HS-5 (cell line): ENCODE measurements around the gene MOSMO.
"Not testable (repeated sequence)": the region's sequence is repeated elsewhere in the genome, so short reads cannot be mapped to it uniquely, and the experiment has no call there.

ENCODE experiments used
- DNase-seq: peaks from one replicate; pipeline ENCODE4 v3.0.0-alpha.2; 2012; ENCODE audit warnings: low read depth

MOSMO gene

DNA sequence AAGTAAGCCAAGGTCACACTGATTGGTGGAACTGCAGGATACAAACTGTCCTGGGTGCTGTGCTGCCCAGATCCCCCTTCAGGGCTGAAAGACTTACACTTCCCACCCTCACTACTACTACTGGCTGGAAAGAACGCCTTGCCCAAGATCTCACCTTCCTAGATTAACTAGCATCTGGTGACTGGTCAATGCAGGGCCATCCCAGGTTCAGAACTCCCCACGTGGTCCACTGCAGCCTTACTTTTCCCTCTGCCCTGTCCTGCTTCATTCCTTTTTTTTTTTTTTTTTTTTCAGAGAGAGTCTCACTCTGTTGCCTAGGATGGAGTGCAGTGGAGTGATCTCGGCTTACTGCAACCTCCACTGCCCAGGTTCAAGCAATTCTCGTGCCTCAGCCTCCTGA lies 4.7 kb upstream of the MOSMO start:
- DNase-seq: no peak

DNA sequence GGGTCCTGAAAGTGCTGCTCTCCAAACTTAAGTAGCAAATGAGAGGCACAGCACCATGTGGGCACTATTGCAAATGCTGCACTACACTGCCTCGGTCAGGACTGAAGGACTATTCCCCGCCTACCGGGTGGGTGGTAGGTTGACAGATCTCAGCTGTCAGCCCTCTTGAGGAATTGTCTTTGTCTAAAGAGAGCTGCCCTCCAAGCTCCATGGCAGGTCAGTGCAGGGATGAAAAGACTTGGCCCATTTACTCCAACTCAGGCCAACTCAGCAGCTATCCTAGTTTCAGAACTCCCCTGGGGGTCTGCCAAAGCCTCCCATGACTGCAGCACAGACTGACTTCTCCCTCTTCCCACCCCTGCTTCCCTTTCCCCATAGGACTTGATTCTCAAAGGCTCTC lies 3.6 kb upstream of the MOSMO start:
- no peak for DNase-seq

- DNase-seq: no peak
Observed at GRCh38 chr16:22005746-22006145, 2.2 kb upstream of the MOSMO start.

DNA sequence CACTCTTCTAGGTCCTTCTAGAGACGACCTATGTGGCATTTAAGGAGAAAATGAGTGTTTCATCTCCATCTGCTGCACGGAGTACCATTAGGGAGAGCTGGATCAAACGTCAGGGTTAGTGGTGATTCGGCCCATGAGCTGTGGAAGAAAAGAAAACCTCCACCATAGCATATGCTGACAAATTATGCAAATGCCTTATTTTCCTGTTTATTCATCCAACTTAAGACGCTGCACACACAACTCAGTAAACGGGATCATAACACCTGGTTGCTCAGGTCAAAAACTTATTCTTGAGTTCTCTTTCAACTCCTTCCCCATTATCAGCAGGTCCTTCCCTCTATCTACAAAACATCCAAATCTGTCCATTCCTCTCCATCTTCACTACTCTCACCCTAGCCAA lies 1.3 kb upstream of the MOSMO start:
- no peak for DNase-seq

DNA sequence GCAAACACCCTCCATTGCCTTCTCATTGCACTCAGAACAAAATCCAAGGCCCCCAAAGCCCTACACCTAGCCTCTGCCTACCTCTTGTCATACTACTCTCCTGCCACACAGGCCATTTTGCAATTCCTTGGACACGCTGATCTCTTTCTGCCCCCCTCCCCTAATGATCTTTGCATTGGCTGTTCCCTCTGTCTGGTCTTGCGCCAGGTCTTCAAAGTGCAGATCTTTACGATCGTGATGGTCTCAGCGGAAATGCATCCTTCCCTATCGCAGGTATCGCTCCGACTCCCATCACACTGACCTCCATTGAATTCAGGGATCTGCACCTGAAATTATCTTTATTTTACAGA lies 777 bp upstream of the MOSMO start:
- DNase-seq: no peak

DNA sequence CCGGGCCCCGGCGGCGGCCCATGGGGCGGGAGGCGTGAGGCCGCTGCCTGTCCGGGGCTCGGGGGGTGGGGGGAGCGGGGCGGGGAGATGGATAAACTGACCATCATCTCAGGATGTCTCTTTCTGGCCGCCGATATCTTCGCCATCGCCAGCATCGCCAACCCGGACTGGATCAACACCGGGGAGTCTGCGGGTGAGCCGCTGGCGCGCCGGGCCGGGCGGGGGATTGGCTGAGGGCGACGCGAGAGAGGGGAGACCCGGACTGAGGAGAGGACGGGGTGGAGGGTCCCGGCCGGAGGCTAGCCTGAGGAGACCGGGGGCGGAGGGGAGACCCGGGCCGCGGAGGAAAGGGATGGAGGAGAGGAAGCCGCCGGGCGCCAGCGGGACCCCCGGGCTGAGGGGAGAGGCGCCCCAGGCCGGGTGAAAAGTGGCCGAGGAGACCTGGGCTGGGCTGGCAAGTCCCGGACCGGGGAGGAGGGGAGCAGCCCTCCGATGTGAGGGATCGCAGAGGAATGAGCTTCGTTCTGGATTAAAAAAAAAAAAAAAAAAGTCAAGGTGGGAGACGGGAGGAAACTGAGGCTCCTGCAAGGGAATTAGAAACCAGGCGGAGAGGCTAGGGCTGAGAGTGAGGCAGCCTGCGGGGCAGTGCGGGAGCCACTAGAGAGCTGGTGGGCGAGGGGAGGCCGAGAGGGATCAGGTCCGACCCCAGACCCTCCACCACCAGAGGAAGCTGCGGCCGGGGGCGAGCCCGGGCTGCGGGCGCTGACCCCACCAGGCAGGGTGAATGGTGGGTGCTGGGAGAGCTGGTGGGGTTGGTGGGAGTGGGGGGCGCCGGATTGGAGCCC lies 526 bp downstream of the MOSMO start:
- no peak for DNase-seq

GRCh38 chr16:22010902-22011301 lies 3.0 kb downstream of the MOSMO start:
- DNase-seq: no peak

DNA sequence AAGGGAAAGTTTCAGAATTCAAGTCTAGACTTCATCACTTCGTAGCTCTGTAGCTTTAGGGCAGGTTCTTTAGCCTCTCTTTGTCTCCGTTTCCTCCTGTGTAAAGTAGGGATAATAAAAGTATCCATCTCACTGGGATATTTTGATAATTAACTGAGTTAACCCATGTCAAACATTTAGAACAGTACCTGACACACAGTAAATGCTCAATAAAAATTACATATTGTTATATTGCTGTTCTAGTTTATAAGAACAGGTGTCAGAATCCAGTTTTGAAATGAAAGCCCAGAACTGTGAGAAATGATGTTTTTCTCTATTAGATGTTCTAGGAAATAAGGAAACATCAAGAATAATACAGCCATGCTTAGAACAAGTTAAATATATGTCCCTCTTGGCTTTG lies 4.3 kb downstream of the MOSMO start:
- DNase-seq: no peak

DNA sequence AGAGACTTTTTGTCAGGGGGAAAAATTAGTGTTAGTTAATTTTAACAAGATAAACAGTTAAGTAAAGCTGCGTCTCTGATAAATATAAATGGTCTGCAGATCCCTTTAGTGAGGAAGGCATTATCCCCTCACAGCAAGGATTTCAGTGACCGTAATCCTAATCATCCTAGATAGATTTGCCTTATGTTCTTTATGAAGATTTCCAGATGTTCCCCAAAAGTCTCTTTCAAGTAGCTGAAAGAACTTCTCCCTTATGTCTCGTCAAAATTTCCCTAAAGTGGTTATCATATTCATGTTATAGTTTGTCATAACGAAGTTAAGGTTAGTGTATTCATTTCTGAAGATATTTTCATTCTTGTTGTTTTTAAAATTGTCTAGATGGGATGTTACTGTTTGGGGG lies 5.6 kb downstream of the MOSMO start:
- DNase-seq: no peak

- DNase-seq: no peak
Observed at GRCh38 chr16:22014271-22014873, 6.5 kb downstream of the MOSMO start.

DNA sequence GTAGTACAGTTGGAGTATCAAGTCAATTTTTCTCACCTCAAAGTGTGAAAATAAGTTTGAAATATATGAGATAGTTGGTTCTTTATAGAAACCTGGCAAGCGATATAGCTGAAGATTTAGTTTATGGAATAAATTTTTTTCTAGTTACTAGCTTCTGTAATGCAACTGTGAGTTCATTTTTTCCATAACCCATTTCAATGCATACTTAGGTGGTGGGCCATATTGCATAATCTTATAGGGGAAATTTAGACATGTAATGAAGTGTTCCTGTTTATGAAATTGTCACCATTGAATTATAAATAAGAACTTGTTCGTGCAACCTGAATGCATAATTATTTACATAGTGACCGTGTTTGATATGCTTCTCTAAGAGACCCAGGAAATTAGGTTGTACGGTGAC lies 9.0 kb downstream of the MOSMO start:
- no peak for DNase-seq

DNA sequence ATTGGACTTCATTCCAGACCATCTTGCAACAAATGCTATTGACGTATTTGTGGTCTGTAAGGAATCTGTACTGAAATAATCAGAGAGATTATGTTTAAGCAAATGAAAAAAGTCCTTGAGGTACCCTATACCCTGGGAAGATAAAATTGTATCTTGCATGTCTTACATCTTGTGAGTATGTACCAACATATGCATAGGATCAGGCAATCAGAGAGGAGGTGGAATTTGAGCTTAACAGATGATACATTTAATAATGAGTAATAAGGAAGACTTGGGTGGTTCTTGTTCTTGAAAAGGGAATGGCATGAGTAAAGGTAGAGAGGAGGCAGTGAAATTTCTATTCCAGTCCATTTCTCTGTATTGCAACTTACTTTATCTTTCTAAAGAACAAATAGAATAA lies 10.6 kb downstream of the MOSMO start:
- no peak for DNase-seq

DNA sequence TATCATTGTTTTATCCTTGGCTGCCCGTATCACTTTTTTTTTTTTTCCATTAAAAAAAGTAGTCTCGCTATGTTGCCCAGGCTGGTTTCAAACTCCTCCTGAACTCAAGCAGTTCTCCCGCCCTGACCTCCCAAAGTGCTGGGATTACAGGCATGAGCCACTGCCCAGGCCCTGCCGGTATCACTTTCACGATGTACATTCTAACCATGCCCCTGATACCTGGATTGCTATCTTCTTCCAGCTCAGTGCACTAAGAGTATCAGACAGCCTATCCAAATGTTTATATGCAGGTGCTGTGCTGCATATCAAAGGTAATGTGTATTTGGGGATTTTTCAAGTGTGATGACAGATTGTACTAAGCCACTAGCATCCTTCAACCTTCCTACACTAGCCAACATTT lies 14.2 kb downstream of the MOSMO start:
- DNase-seq: no peak

- DNase-seq: no peak
Observed at GRCh38 chr16:22023505-22023904, 15.6 kb downstream of the MOSMO start.

- not testable (repeated sequence) for DNase-seq
Observed at GRCh38 chr16:22024785-22025184, 16.9 kb downstream of the MOSMO start.

DNA sequence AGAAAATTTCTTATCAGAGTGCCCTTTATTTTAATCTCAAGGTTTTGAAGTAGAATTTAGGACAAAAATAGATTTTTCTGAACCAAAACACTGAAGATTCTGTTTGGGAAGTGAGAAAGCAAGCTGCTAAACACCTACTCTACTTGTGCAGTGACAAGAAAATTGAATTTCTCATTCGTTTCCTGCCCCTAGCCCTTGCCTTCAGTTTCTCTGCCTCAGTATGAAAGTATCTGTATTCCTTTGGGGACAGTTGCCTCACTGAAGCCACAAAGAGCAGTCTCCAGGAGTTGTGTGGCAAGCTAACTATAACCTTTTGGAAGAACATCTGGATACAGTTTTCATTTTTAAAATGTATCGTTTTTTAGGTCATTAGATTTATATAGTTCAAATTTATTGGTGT lies 19.7 kb downstream of the MOSMO start:
- DNase-seq: no peak

DNA sequence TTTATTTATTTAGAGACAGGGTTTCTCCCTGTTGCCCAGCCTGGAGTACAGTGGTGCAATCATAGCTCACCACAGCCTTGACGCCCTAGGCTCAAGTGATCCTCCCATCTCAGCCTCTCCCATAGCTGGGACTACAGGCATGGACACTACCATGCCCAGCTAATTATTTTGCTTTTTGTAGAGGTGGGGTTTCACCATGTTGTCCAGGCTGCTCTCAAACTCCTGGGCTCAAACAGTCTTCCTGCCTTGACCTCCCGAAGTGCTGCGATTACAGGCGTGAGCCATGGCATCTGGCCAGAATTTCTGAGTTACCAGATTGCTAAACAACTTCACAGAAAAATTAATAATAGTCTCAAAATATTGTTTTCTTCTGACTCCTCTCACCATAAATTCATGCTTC lies 21.7 kb downstream of the MOSMO start:
- no peak for DNase-seq

GRCh38 chr16:22030087-22030812 lies 22.3 kb downstream of the MOSMO start:
- DNase-seq: no peak

- no peak for DNase-seq
Observed at GRCh38 chr16:22031483-22032083, 23.7 kb downstream of the MOSMO start.

GRCh38 chr16:22034503-22034902 lies 26.6 kb downstream of the MOSMO start:
- DNase-seq: no peak

GRCh38 chr16:22035153-22035552 lies 27.2 kb downstream of the MOSMO start:
- DNase-seq: no peak

DNA sequence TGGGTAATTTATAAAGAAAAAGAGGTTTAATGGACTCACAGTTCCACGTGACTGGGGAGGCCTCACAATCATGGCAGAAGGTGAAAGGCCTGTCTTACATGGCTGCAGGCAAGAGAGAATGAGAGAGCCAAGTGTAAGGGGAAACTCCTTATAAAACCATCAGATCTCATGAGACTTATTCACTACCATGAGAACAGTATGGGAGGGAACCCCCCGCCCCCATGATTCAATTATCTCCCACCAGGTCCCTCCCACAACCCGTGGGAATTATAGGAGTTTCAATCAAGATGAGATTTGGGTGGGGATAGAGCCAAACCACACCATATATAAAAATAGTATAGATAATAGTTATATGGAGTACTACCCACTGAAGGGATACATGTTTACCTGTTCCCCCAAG lies 36.0 kb downstream of the MOSMO start:
- DNase-seq: not testable (repeated sequence)

DNA sequence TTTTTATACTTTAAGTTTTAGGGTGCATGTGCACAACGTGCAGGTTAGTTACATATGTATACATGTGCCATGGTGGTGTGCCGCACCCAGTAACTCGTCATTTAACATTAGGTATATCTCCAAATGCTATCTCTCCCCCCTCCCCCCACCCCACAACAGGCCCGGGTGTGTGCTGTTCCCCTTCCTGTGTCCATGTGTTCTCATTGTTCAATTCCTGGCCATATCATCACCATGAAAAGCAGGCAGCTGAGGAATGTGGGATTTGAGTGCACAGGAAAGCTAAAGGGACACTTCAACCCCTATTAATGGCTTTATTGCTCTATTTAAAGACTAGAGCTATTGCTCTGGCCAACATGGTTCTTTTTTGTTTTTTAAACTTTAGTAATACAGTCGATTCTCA lies 38.0 kb downstream of the MOSMO start:
- DNase-seq: not testable (repeated sequence)
